Mucosa of descending colon (tissue), 3 donors: Measurements from ENCODE around the gene MORN5. TPM values are rescaled to one million over a fixed set of nuclear protein-coding genes. Genes with fewer than 3 reads are reported as not detected.
"Not testable (repeated sequence)": the region's sequence is repeated elsewhere in the genome, so short reads cannot be mapped to it uniquely, and the experiment has no call there.

Source experiments
- ATAC-seq: fragments of 200-7000 bp; cut with Tn5 transposase; one replicate; pipeline ENCODE4 v1.9.1; 2020; ENCODE audit warnings: mild to moderate bottlenecking, moderate library complexity
- DNase-seq, 3 donors: peaks; one replicate each; pipeline ENCODE4 v3.0.0-alpha.2; 2020
- H3K36me3 ChIP-seq: fragments of 200-600 bp; one replicate; pipeline ENCODE4 v1.8.0; 2021; ENCODE audit warnings: low read depth, mild to moderate bottlenecking
- H3K4me1 ChIP-seq: fragments of 200-600 bp; one replicate; pipeline ENCODE4 v1.8.0; 2021; ENCODE audit warnings: low read depth, mild to moderate bottlenecking
- H3K4me3 ChIP-seq: fragments of 200-600 bp; one replicate; pipeline ENCODE4 v1.8.0; 2021; ENCODE audit warnings: mild to moderate bottlenecking
- H3K9me3 ChIP-seq: fragments of 200-600 bp; one replicate; pipeline ENCODE4 v1.8.0; 2021; ENCODE audit warnings: mild to moderate bottlenecking
- CTCF ChIP-seq: fragments of 200-600 bp; IDR thresholded peaks from one replicate; pipeline ENCODE4 v1.8.0; 2022; ENCODE audit warnings: antibody characterized with exemption, mild to moderate bottlenecking
- intact Hi-C, 2 donors: fragments of 100-400 bp; cut with DNase I in 1 of 2; cut with micrococcal nuclease in 1 of 2; formaldehyde crosslinking; loops; one replicate each; pipeline versions ENCODE4 v1.11.0 to v1.11.1; 2022; cut with DNase I, micrococcal nuclease
- total RNA-seq, 3 donors: library from RNA; stranded (reverse); fragmentation: NEBNext Ultra II Directional in 2 of 3; extraction: Animal tissue kit (Norgen Biotek cat#: 25700) in 2 of 3; gene quantifications; one replicate each; pipeline versions ENCODE4 v1.2.1 to v1.2.4, GENCODE V29; 2021 to 2023
- donor health status: DM: no; HTN: no; CAD: no; lungs with moderate emphysema.
- donor health status: DM: no; HTN: no; CAD: no.
- donor health status: DM: no; HTN: yes; CAD: no.

The MORN5 gene
- total RNA-seq, 3 donors from 2014 or later = 1.6 to 21.2 TPM; not detected in 1

- Histone ChIP-seq H3K4me3 (no peak overlapping the region), H3K36me3 (no peaks in the 10 kb centered on the region), H3K9me3 (no peaks in the 10 kb centered on the region), H3K4me1 (no peaks in the 10 kb centered on the region)
- TF ChIP-seq CTCF = no peak
- no peak for DNase-seq
- intact Hi-C loops = no loop called here
- ATAC-seq = no peak
These were observed 44.3 kb upstream of the MORN5 start for GRCh38 chr9:122115176-122116035.

GRCh38 chr9:122116040-122116439 lies 43.7 kb upstream of the MORN5 start:
- intact Hi-C loops = no loop called here
- no peaks in the 10 kb centered on the region for H3K36me3 ChIP-seq
- TF ChIP-seq CTCF = no peak
- DNase-seq (no peak), ATAC-seq (no peak)
- H3K4me3 ChIP-seq = no peak overlapping the region
- H3K4me1 ChIP-seq = no peaks in the 10 kb centered on the region
- H3K9me3 ChIP-seq = no peaks in the 10 kb centered on the region

DNA sequence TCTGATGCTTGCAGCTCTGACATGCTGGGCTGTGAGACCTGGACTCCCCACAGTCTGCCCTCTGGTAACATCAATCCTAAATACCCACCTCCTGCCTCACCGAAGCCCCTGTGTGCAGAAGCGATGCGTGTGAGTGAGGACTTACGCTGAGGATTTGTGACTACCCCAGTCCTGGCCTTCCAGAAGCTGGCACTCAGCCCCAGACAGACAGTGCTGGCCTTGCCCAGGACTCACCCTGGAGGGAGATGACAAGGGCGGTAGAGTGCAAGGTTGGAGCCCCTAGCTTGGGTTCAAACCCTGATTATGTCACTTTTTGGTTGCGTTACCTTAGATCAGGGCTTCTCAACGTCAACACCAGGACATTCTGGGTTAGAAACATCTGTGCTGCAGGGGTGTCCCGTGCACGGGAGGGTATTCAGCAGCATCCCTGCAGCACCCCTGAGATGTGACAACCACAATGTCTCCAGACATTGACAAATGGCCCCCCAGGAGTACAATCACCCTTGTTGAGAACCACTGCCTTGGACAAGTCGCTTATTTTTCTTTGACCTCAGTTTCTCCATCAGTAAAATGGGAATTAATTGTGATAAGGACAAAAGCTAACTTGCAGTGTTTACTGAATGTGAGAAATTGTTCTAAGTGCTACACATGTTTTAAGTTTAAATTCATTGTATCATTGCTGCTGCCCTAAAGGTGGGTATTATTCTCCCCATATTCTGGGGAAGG lies 43.1 kb upstream of the MORN5 start:
- DNase-seq (no peak), ATAC-seq (no peak)
- no peaks in the 10 kb centered on the region for H3K9me3 ChIP-seq
- TF ChIP-seq CTCF = no peak
- intact Hi-C loops = no loop called here
- H3K36me3 ChIP-seq = no peaks in the 10 kb centered on the region
- no peak overlapping the region for H3K4me3 ChIP-seq
- no peaks in the 10 kb centered on the region for H3K4me1 ChIP-seq

DNA sequence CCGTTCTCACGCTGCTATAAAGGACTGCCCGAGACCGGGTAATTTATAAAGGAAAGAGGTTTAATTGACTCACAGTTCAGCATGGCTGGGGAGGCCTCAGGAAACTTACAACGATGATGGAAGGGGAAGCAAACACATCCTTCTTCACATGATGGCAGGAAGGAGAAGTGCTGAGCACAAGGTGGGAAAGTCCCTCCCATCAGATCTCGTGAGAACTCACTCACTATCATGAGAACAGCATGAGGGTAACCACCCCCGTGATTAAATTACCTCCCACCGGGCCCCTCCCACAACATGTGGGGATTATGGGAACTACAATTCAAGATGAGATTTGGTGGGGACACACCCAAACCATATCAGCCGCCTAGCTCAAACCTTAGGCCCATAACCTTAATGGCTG lies 42.5 kb upstream of the MORN5 start:
- intact Hi-C loops, DNase-seq, ATAC-seq, H3K9me3 ChIP-seq, H3K36me3 ChIP-seq, H3K4me3 ChIP-seq, H3K4me1 ChIP-seq: not testable (repeated sequence)

GRCh38 chr9:122118343-122119165 lies 41.2 kb upstream of the MORN5 start:
- TF ChIP-seq CTCF = no peak
- DNase-seq = no peak
- intact Hi-C loops = no loop called here
- no peaks in the 10 kb centered on the region for H3K4me1 ChIP-seq
- no peak for ATAC-seq
- no peaks in the 10 kb centered on the region for H3K9me3 ChIP-seq
- H3K36me3 ChIP-seq = no peaks in the 10 kb centered on the region
- no peak overlapping the region for H3K4me3 ChIP-seq
